ENCODE results near the gene JAKMIP2.

Gene JAKMIP2

GRCh38 chr5:147675168-147675567 is 107.4 kb downstream of the JAKMIP2 start (continued):
- no peak for TF ChIP-seq ZNF645 (tag by site-specific recombination; IDR thresholded peaks at IDR 0.05)
- no peak for TF ChIP-seq ZNF837 (tag by site-specific recombination; IDR thresholded peaks at IDR 0.05)
- no peak for TF ChIP-seq REPIN1 (tag by site-specific recombination; IDR thresholded peaks at IDR 0.05; ENCODE audit: low read depth)

- ChIA-PET CTCF (interaction anchor here (1.3 kb wide), 1 partner anchor 46 kb away, joined by 3 read pairs; no protein-coding TSS in a partner anchor), POLR2A (no interaction called here)
- H3K9me3 ChIP-seq (ENCODE audit: control insufficient read depth, insufficient read depth, low read depth, low read length) = no peaks in the 10 kb centered on the region
- H3K4me1 ChIP-seq (ENCODE audit: control insufficient read depth, insufficient read depth, low read length) = no peaks in the 10 kb centered on the region
- H3K4me3 ChIP-seq (ENCODE audit: low read depth, low read length) = no peak overlapping the region
- peaks cover 0 to 13% of the 10 kb centered on the region in 2 experiments; a peak in 1 of 3 replicates for H3K36me3 ChIP-seq (ENCODE audit: control insufficient read depth in 2 of 2, insufficient read depth in 1 of 2, low read length in 2 of 2)
- H3K27ac ChIP-seq (ENCODE audit: extremely low read depth, low read depth, low read length) = no peak overlapping the region
- no peak for TF ChIP-seq ZBTB8A (tag by site-specific recombination; IDR thresholded peaks at IDR 0.05)
- TF ChIP-seq ZFP37 (tag by site-specific recombination; IDR thresholded peaks at IDR 0.05) = no peak
- TF ChIP-seq YY1 (tag by site-specific recombination; IDR thresholded peaks at IDR 0.05) = no peak
- TF ChIP-seq ZNF660 (tag by site-specific recombination; IDR thresholded peaks at IDR 0.05) = no peak
- TF ChIP-seq ZNF302 (tag by site-specific recombination; IDR thresholded peaks at IDR 0.05; ENCODE audit: low read depth) = no peak
- TF ChIP-seq ZSCAN18 (tag by site-specific recombination; IDR thresholded peaks at IDR 0.05) = no peak
Observed at GRCh38 chr5:147674411-147674810, 108.1 kb downstream of the JAKMIP2 start.

- CTCF ChIA-PET = interaction anchor here (1.3 kb wide), 1 partner anchor 46 kb away, joined by 3 read pairs; no protein-coding TSS in a partner anchor
- POLR2A ChIA-PET = no interaction called here
- TF ChIP-seq ZNF692 (tag by site-specific recombination; IDR thresholded peaks at IDR 0.05) (no peak), BCL6B (tag by site-specific recombination; IDR thresholded peaks at IDR 0.05) (no peak), ZFP41 (tag by site-specific recombination; IDR thresholded peaks at IDR 0.05; ENCODE audit: borderline replicate concordance) (no peak), ZNF561 (tag by site-specific recombination; IDR thresholded peaks at IDR 0.05; ENCODE audit: borderline replicate concordance) (no peak), ZNF488 (tag by site-specific recombination; IDR thresholded peaks at IDR 0.05) (no peak), OSR2 (tag by site-specific recombination; IDR thresholded peaks at IDR 0.05) (no peak), SP3 (tag by site-specific recombination; IDR thresholded peaks at IDR 0.05) (no peak), ZNF555 (tag by site-specific recombination; conservative IDR thresholded peaks at IDR 0.05) (no peak), ZNF426 (tag by site-specific recombination; IDR thresholded peaks at IDR 0.05) (no peak), ZBTB26 (tag by site-specific recombination; optimal IDR thresholded peaks at IDR 0.05) (no peak), KLF16 (tag by site-specific recombination; IDR thresholded peaks at IDR 0.05) (no peak), ZBTB44 (tag by site-specific recombination; IDR thresholded peaks at IDR 0.05) (no peak)
Observed at GRCh38 chr5:147673791-147674190, 108.7 kb downstream of the JAKMIP2 start.

More at GRCh38 chr5:147673791-147674190, 108.7 kb downstream of the JAKMIP2 start:
- Histone ChIP-seq H3K9me3 (ENCODE audit: control insufficient read depth, insufficient read depth, low read depth, low read length) (no peaks in the 10 kb centered on the region), H3K36me3 (ENCODE audit: control insufficient read depth in 2 of 2, insufficient read depth in 1 of 2, low read length in 2 of 2) (peaks cover 0 to 16% of the 10 kb centered on the region in 2 experiments; a peak in 1 of 3 replicates), H3K27ac (ENCODE audit: extremely low read depth, low read depth, low read length) (no peak overlapping the region), H3K4me3 (ENCODE audit: low read depth, low read length) (no peak overlapping the region), H3K4me1 (ENCODE audit: control insufficient read depth, insufficient read depth, low read length) (no peaks in the 10 kb centered on the region)
